ENCODE data around the gene UACA. TPM values are rescaled to one million over a fixed set of nuclear protein-coding genes. Genes with fewer than 3 reads are reported as not detected.
"Not testable (repeated sequence)": the region's sequence is repeated elsewhere in the genome, so short reads cannot be mapped to it uniquely, and the experiment has no call there.

Gene UACA
- total RNA-seq, 1 experiment from 2014 or later = 141 TPM

- H3K4me3 Mint-ChIP-seq (ENCODE audit: unreplicated experiment) = no peak overlapping the region
- H3K4me3 ChIP-seq (ENCODE audit: low read depth, low read length) = no peak overlapping the region
- H3K27me3 ChIP-seq (replicated peaks; ENCODE audit: control insufficient read depth, insufficient read depth, low read length) = no peaks in the 10 kb centered on the region
- peaks cover 18% of the 10 kb centered on the region for H3K4me1 Mint-ChIP-seq (ENCODE audit: low read depth, unreplicated experiment)
- no peaks in the 10 kb centered on the region for H3K27me3 Mint-ChIP-seq (ENCODE audit: insufficient read depth, unreplicated experiment)
- peaks cover 13% of the 10 kb centered on the region; the same call in 1 of the 2 replicates for H3K4me1 ChIP-seq
- ChIA-PET CTCF (interaction anchor here (0.7 kb wide), 2 partner anchors 9 to 30 kb away, joined by 3 to 11 read pairs; no protein-coding TSS in a partner anchor), POLR2A (interaction anchor here (0.5 to 0.7 kb wide), 2 partner anchors 34 to 47 kb away, joined by 4 to 10 read pairs; no protein-coding TSS in a partner anchor)
- H3K9me3 Mint-ChIP-seq (ENCODE audit: unreplicated experiment) = no peaks in the 10 kb centered on the region
- TF ChIP-seq CTCF (IDR thresholded peaks at IDR 0.05; ENCODE audit: insufficient read depth in 1 of 2, low read depth in 1 of 2, low read length in 1 of 2, severe bottlenecking in 1 of 2, unreplicated experiment in 1 of 2) = no peak
- no peaks in the 10 kb centered on the region for H3K9me3 ChIP-seq
- H3K36me3 ChIP-seq (ENCODE audit: control insufficient read depth, insufficient read depth, low read length) = no peaks in the 10 kb centered on the region
- BruUV-seq (replicated peaks) = no TSS peak
- no peak overlapping the region for H3K27ac Mint-ChIP-seq (ENCODE audit: unreplicated experiment)
- peaks cover 11% of the 10 kb centered on the region for H3K36me3 Mint-ChIP-seq (ENCODE audit: insufficient read depth, unreplicated experiment)
- DNase-seq = no peak
- intact Hi-C loops (cut with micrococcal nuclease; ENCODE audit: unreplicated experiment) = no loop called here
These were observed 11.1 kb downstream of the UACA start for GRCh38 chr15:70752193-70752635.

GRCh38 chr15:70750203-70750869 is 13.0 kb downstream of the UACA start:
- CTCF ChIA-PET = interaction anchor here (0.6 kb wide), 1 partner anchor 75 kb away, joined by 3 read pairs; no protein-coding TSS in a partner anchor
- no peak overlapping the region for H3K4me3 Mint-ChIP-seq (ENCODE audit: unreplicated experiment)
- H3K9me3 Mint-ChIP-seq (ENCODE audit: unreplicated experiment) = no peaks in the 10 kb centered on the region
- H3K9me3 ChIP-seq = no peaks in the 10 kb centered on the region
- no peak for DNase-seq
- no peaks in the 10 kb centered on the region for H3K27me3 Mint-ChIP-seq (ENCODE audit: insufficient read depth, unreplicated experiment)
- no peaks in the 10 kb centered on the region for H3K36me3 ChIP-seq (ENCODE audit: control insufficient read depth, insufficient read depth, low read length)
- H3K4me1 ChIP-seq = peaks cover 12% of the 10 kb centered on the region; the same call in 1 of the 2 replicates
- H3K27ac Mint-ChIP-seq (ENCODE audit: unreplicated experiment) = no peak overlapping the region
- no peak overlapping the region for H3K4me3 ChIP-seq (ENCODE audit: low read depth, low read length)
- H3K27me3 ChIP-seq (replicated peaks; ENCODE audit: control insufficient read depth, insufficient read depth, low read length) = no peaks in the 10 kb centered on the region
- peaks cover 11% of the 10 kb centered on the region for H3K4me1 Mint-ChIP-seq (ENCODE audit: low read depth, unreplicated experiment)
- peaks cover 5% of the 10 kb centered on the region for H3K36me3 Mint-ChIP-seq (ENCODE audit: insufficient read depth, unreplicated experiment)
- intact Hi-C loops (cut with micrococcal nuclease; ENCODE audit: unreplicated experiment) = no loop called here
- no peak for TF ChIP-seq CTCF (IDR thresholded peaks at IDR 0.05; ENCODE audit: insufficient read depth in 1 of 2, low read depth in 1 of 2, low read length in 1 of 2, severe bottlenecking in 1 of 2, unreplicated experiment in 1 of 2)
- POLR2A ChIA-PET = no interaction called here
- no TSS peak for BruUV-seq (replicated peaks)

GRCh38 chr15:70748281-70748747 is 15.0 kb downstream of the UACA start:
- BruUV-seq (replicated peaks) = no TSS peak
- peaks cover 5% of the 10 kb centered on the region for H3K36me3 Mint-ChIP-seq (ENCODE audit: insufficient read depth, unreplicated experiment)
- no peak for DNase-seq
- POLR2A ChIA-PET = no interaction called here
- Histone ChIP-seq H3K9me3 (no peaks in the 10 kb centered on the region), H3K4me3 (ENCODE audit: low read depth, low read length) (no peak overlapping the region), H3K36me3 (ENCODE audit: control insufficient read depth, insufficient read depth, low read length) (no peaks in the 10 kb centered on the region), H3K4me1 (peaks cover 17% of the 10 kb centered on the region), H3K27me3 (replicated peaks; ENCODE audit: control insufficient read depth, insufficient read depth, low read length) (no peaks in the 10 kb centered on the region)
- CTCF ChIA-PET = no interaction called here
- no peak for TF ChIP-seq CTCF (IDR thresholded peaks at IDR 0.05; ENCODE audit: insufficient read depth in 1 of 2, low read depth in 1 of 2, low read length in 1 of 2, severe bottlenecking in 1 of 2, unreplicated experiment in 1 of 2)
- no peak overlapping the region for H3K4me3 Mint-ChIP-seq (ENCODE audit: unreplicated experiment)
- no peaks in the 10 kb centered on the region for H3K9me3 Mint-ChIP-seq (ENCODE audit: unreplicated experiment)
- no peaks in the 10 kb centered on the region for H3K27me3 Mint-ChIP-seq (ENCODE audit: insufficient read depth, unreplicated experiment)
- H3K4me1 Mint-ChIP-seq (ENCODE audit: low read depth, unreplicated experiment) = peaks cover 11% of the 10 kb centered on the region
- H3K27ac Mint-ChIP-seq (ENCODE audit: unreplicated experiment) = no peak overlapping the region
- intact Hi-C loops (cut with micrococcal nuclease; ENCODE audit: unreplicated experiment) = no loop called here

GRCh38 chr15:70746598-70746997 is 16.8 kb downstream of the UACA start:
- CTCF ChIA-PET = interaction anchor here (0.7 kb wide), 1 partner anchor 88 kb away, joined by 8 read pairs; no protein-coding TSS in a partner anchor
- H3K27me3 ChIP-seq (replicated peaks; ENCODE audit: control insufficient read depth, insufficient read depth, low read length); H3K27me3 Mint-ChIP-seq (ENCODE audit: insufficient read depth, unreplicated experiment); intact Hi-C loops (cut with micrococcal nuclease; ENCODE audit: unreplicated experiment); BruUV-seq (replicated peaks); POLR2A ChIA-PET; DNase-seq; H3K27ac Mint-ChIP-seq (ENCODE audit: unreplicated experiment); H3K4me3 Mint-ChIP-seq (ENCODE audit: unreplicated experiment); H3K9me3 Mint-ChIP-seq (ENCODE audit: unreplicated experiment); H3K36me3 ChIP-seq (ENCODE audit: control insufficient read depth, insufficient read depth, low read length); H3K9me3 ChIP-seq; H3K4me3 ChIP-seq (ENCODE audit: low read depth, low read length); H3K36me3 Mint-ChIP-seq (ENCODE audit: insufficient read depth, unreplicated experiment): not testable (repeated sequence)
- H3K4me1 Mint-ChIP-seq (ENCODE audit: low read depth, unreplicated experiment) = peaks cover 11% of the 10 kb centered on the region
- peaks cover 12% of the 10 kb centered on the region for H3K4me1 ChIP-seq

Data from Caco-2 (cell line).